GM18861 (cell line): ENCODE data around the gene MRPL3.

Experiments used
- ATAC-seq: cut with Tn5 transposase; IDR thresholded peaks from one replicate; pipeline ENCODE4 v1.9.1; 2021; ENCODE audit not compliant: unreplicated experiment

Gene MRPL3

DNA sequence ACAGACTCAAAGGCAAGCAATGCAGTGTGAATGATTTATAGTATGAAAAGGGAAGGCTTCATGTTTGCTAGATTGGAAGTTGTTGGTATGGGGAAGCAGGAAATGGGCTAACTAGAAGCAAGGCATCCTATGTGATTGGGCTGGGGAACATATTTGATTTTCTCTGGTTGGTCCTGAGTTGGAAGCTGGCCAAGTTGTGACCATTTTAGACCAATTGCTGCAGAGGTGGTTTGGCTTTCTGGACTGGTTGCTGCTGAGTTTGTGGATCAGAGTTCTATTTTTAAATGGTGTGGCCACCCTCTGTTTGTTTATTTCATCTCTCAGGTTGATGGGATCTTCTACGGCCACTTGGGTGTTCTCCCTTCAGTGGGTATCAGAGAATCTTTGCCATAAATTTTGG lies 81.5 kb downstream of the MRPL3 start:
- no peak for ATAC-seq

DNA sequence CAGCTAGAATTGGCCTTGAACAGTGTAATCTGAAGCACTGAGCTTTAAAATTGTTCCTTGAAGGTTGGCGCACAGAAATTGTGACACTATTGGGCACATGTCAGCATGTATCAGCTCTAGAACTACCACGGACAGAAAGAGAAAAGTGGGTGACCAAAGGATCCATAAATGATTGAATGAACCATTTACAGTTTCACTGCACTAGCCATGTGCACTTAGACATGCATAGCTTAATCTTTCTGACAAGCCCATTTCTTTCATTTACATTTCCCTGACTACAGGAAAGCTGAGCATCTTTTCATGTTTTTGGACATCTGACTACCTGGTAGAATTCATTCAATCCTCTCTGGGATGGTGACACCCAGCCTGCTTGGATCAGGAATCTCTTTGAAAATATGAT lies 85.0 kb downstream of the MRPL3 start:
- no peak for ATAC-seq
